OCI-LY1 (cell line): ENCODE data around the gene P2RY2.

Experiments
- CTCF ChIP-seq: fragments of 200-600 bp; sonication (generic), shearing (Covaris generic); IDR thresholded peaks from 2 replicates; pipeline ENCODE4 v1.5.1; 2017; ENCODE audit warnings: mild to moderate bottlenecking, antibody characterized with exemption, low read length, moderate library complexity, mixed read lengths
- EZH2 ChIP-seq: fragments of 200-600 bp; sonication (generic), shearing (Covaris generic); IDR thresholded peaks from 2 replicates; pipeline ENCODE4 v1.8.0; 2017; ENCODE audit warnings: borderline replicate concordance, mixed run types, mild to moderate bottlenecking, antibody characterized with exemption, low read length, moderate library complexity, mixed read lengths

GRCh38 chr11:73191151-73191550 lies 26.9 kb upstream of the P2RY2 start:
- TF ChIP-seq CTCF = no peak
- no peak for TF ChIP-seq EZH2
